A673 (cell line): ENCODE measurements around the gene GNAS. TPM values are rescaled to one million over a fixed set of nuclear protein-coding genes. Genes with fewer than 3 reads are reported as not detected.

ENCODE experiments used
- BruUV-seq: library from RNA; stranded (reverse); fragments of 400-500 nt; replicated peaks from 2 replicates; lab custom pipeline; 2021; lab: Mats Ljungman, UMichigan
- CTCF ChIA-PET: fragments of 300-600 bp; sonication (Branson Sonifier 250); formaldehyde crosslinking; loops from one replicate; lab custom pipeline; 2022; ENCODE audit warnings: antibody characterized with exemption; lab: Charles Lee
- POLR2A ChIA-PET: fragments of 300-600 bp; sonication (Branson Sonifier 250); formaldehyde crosslinking; loops from one replicate; lab custom pipeline; 2022; ENCODE audit warnings: antibody characterized with exemption; ENCODE audit not compliant: low non-redundant PET; lab: Charles Lee
- DNase-seq: peaks from one replicate; pipeline ENCODE4 v3.0.0-alpha.2; 2015; ENCODE audit warnings: low spot score
- H3K27ac ChIP-seq: fragments of 200-600 bp; sonication (generic); 2 replicates; pipeline ENCODE4 v1.5.1; 2016; ENCODE audit warnings: mixed run types, low read depth, mild to moderate bottlenecking, mixed read lengths, antibody characterized with exemption, low read length; ENCODE audit not compliant: poor library complexity, severe bottlenecking
- H3K27me3 ChIP-seq: fragments of 200-600 bp; sonication (generic); replicated peaks from 2 replicates; pipeline ENCODE4 v1.6.1; 2017; ENCODE audit warnings: mixed run types, low read depth, mild to moderate bottlenecking, mixed read lengths, antibody characterized with exemption, low read length; ENCODE audit not compliant: insufficient read depth, poor library complexity
- H3K36me3 ChIP-seq: fragments of 200-600 bp; sonication (generic); 2 replicates; pipeline ENCODE4 v1.6.1; 2016; ENCODE audit warnings: mixed run types, mild to moderate bottlenecking, mixed read lengths, antibody characterized with exemption, low read length; ENCODE audit not compliant: insufficient read depth, poor library complexity, severe bottlenecking
- H3K4me1 ChIP-seq: fragments of 200-600 bp; sonication (generic); 2 replicates; pipeline ENCODE4 v1.6.1; 2017; ENCODE audit warnings: mixed run types, mild to moderate bottlenecking, mixed read lengths, antibody characterized with exemption, low read length; ENCODE audit not compliant: insufficient read depth, poor library complexity, severe bottlenecking
- H3K4me3 ChIP-seq: fragments of 200-600 bp; sonication (generic); 2 replicates; pipeline ENCODE4 v1.5.1; 2016; ENCODE audit warnings: low read depth, mixed run types, mild to moderate bottlenecking, mixed read lengths, low read length; ENCODE audit not compliant: poor library complexity, severe bottlenecking
- H3K9me3 ChIP-seq: fragments of 200-600 bp; sonication (generic); 2 replicates; pipeline ENCODE4 v1.6.1; 2016; ENCODE audit warnings: mixed run types, low read depth, mild to moderate bottlenecking, mixed read lengths, antibody characterized with exemption, low read length; ENCODE audit not compliant: poor library complexity, severe bottlenecking
- CTCF ChIP-seq: fragments of 300-800, 200-600 bp; sonication (generic); conservative IDR thresholded peaks from 2 replicates; pipeline ENCODE4 v1.5.1; 2017; ENCODE audit warnings: low read depth, mild to moderate bottlenecking, antibody characterized with exemption, low read length, moderate library complexity, mixed read lengths
- EZH2 ChIP-seq: fragments of 200-600 bp; sonication (generic); IDR thresholded peaks from 2 replicates; pipeline ENCODE4 v1.6.1; 2017; ENCODE audit warnings: borderline replicate concordance, low read depth, mild to moderate bottlenecking, mixed read lengths, antibody characterized with exemption, low read length; ENCODE audit not compliant: poor library complexity, severe bottlenecking
- intact Hi-C: fragments of 100-400 bp; cut with micrococcal nuclease; formaldehyde crosslinking; loops from one replicate; pipeline ENCODE4 v1.10.0; 2022; ENCODE audit not compliant: unreplicated experiment
- total RNA-seq: library from RNA; stranded (reverse); gene quantifications from 2 replicates; pipeline ENCODE4 v1.2.3, GENCODE V29; 2021

The GNAS gene
- total RNA-seq, 1 experiment from 2014 or later: 1,108 TPM

GRCh38 chr20:58836616-58837204, 15.8 kb upstream of the GNAS start:
- no peak overlapping the region for H3K4me3 ChIP-seq
- no peaks in the 10 kb centered on the region for H3K9me3 ChIP-seq
- CTCF ChIA-PET: no interaction called here
- TF ChIP-seq EZH2 (no peak), CTCF (no peak)
- intact Hi-C loops: no loop called here
- POLR2A ChIA-PET: no interaction called here
- H3K27ac ChIP-seq: no peak overlapping the region
- DNase-seq: no peak
- BruUV-seq: no TSS peak
- no peaks in the 10 kb centered on the region for H3K36me3 ChIP-seq
- H3K4me1 ChIP-seq: no peaks in the 10 kb centered on the region
- peaks cover 49% of the 10 kb centered on the region for H3K27me3 ChIP-seq

GRCh38 chr20:58837717-58838116, 14.8 kb upstream of the GNAS start:
- Histone ChIP-seq H3K9me3 (no peaks in the 10 kb centered on the region), H3K4me1 (no peaks in the 10 kb centered on the region), H3K27me3 (peaks cover 52% of the 10 kb centered on the region), H3K4me3 (no peak overlapping the region), H3K36me3 (no peaks in the 10 kb centered on the region), H3K27ac (no peak overlapping the region)
- no TSS peak for BruUV-seq
- intact Hi-C loops: no loop called here
- no peak for DNase-seq
- ChIA-PET CTCF (no interaction called here), POLR2A (no interaction called here)
- no peak for TF ChIP-seq CTCF
- no peak for TF ChIP-seq EZH2

GRCh38 chr20:58838174-58838573, 14.3 kb upstream of the GNAS start:
- intact Hi-C loops: no loop called here
- TF ChIP-seq EZH2 (no peak), CTCF (no peak)
- no peak for DNase-seq
- H3K27ac ChIP-seq: no peak overlapping the region
- BruUV-seq: no TSS peak
- no peaks in the 10 kb centered on the region for H3K36me3 ChIP-seq
- peaks cover 55% of the 10 kb centered on the region for H3K27me3 ChIP-seq
- POLR2A ChIA-PET: no interaction called here
- H3K4me3 ChIP-seq: no peak overlapping the region
- no peaks in the 10 kb centered on the region for H3K9me3 ChIP-seq
- H3K4me1 ChIP-seq: no peaks in the 10 kb centered on the region
- CTCF ChIA-PET: no interaction called here
